Measurements from ENCODE around the gene OR52E4. TPM values are rescaled to one million over a fixed set of nuclear protein-coding genes. Genes with fewer than 3 reads are reported as not detected.

Gene OR52E4
- total and polyA plus RNA-seq, 8 donors = not detected

GRCh38 chr11:5846701-5847100 is 33.7 kb upstream of the OR52E4 start:
- no peak for DNase-seq
- H3K4me3 ChIP-seq = no peak overlapping the region
- no peak for TF ChIP-seq CTCF (IDR thresholded peaks at IDR 0.05)
- no peak overlapping the region for H3K27ac ChIP-seq
- H3K4me1 ChIP-seq = no peaks in the 10 kb centered on the region
- 46 to 57% methylated on average over 1 of the region's 1 CpG for WGBS, 2 donors
- no peak for FAIRE-seq
- H3K36me3 ChIP-seq = no peaks in the 10 kb centered on the region
- H3K9me3 ChIP-seq = no peaks in the 10 kb centered on the region
- no peaks in the 10 kb centered on the region for H3K27me3 ChIP-seq
- ATAC-seq = no peak
- intact Hi-C loops (cut with DNase I) = no loop called here

- Histone ChIP-seq H3K27ac (no peak overlapping the region), H3K4me3 (no peak overlapping the region), H3K9me3 (no peaks in the 10 kb centered on the region), H3K27me3 (no peaks in the 10 kb centered on the region), H3K4me1 (no peaks in the 10 kb centered on the region), H3K36me3 (no peaks in the 10 kb centered on the region)
- FAIRE-seq (no peak), ATAC-seq (no peak), DNase-seq (no peak)
- intact Hi-C loops (cut with DNase I) = no loop called here
- no peak for TF ChIP-seq CTCF (IDR thresholded peaks at IDR 0.05)
Observed at GRCh38 chr11:5847711-5848110, 32.7 kb upstream of the OR52E4 start.

- intact Hi-C loops (cut with DNase I) = no loop called here
- WGBS, 2 donors = 56 to 81% methylated on average over 1 of the region's 1 CpG
- ATAC-seq (no peak), DNase-seq (no peak), FAIRE-seq (no peak)
- no peaks in the 10 kb centered on the region for H3K36me3 ChIP-seq
- H3K27ac ChIP-seq = no peak overlapping the region
- no peaks in the 10 kb centered on the region for H3K9me3 ChIP-seq
- H3K4me1 ChIP-seq = no peaks in the 10 kb centered on the region
- H3K27me3 ChIP-seq = no peaks in the 10 kb centered on the region
- TF ChIP-seq CTCF (IDR thresholded peaks at IDR 0.05) = no peak
- H3K4me3 ChIP-seq = no peak overlapping the region
Observed at GRCh38 chr11:5851002-5851401, 29.4 kb upstream of the OR52E4 start.

GRCh38 chr11:5857590-5857989 is 22.8 kb upstream of the OR52E4 start, which contains the start of gene OR52E8:
TSS of gene OR52E8 (minus strand) at chr11:5857690. CDS start at chr11:5857690, 0 bp downstream.
- no peak for DNase-seq
- ATAC-seq = no peak
- intact Hi-C loops (cut with DNase I) = no loop called here
- Histone ChIP-seq H3K27me3 (no peaks in the 10 kb centered on the region), H3K4me1 (no peaks in the 10 kb centered on the region), H3K4me3 (no peak within 1 kb of the TSS), H3K27ac (no peak within 1 kb of the TSS), H3K9me3 (no peaks in the 10 kb centered on the region), H3K36me3 (no peaks in the 10 kb centered on the region)
- WGBS, 2 donors = 78 to 88% methylated on average over 3 of the region's 3 CpGs
- FAIRE-seq = no peak
- TF ChIP-seq CTCF (IDR thresholded peaks at IDR 0.05) = no peak

- no peak for TF ChIP-seq CTCF (IDR thresholded peaks at IDR 0.05)
- WGBS, 2 donors = 66 to 67% methylated on average over 2 of the region's 2 CpGs
- H3K27me3 ChIP-seq = no peaks in the 10 kb centered on the region
- no peaks in the 10 kb centered on the region for H3K9me3 ChIP-seq
- intact Hi-C loops (cut with DNase I) = no loop called here
- no peak overlapping the region for H3K27ac ChIP-seq
- no peak for FAIRE-seq
- DNase-seq = no peak
- no peaks in the 10 kb centered on the region for H3K4me1 ChIP-seq
- H3K4me3 ChIP-seq = no peak overlapping the region
- ATAC-seq = no peak
- H3K36me3 ChIP-seq = no peaks in the 10 kb centered on the region
Observed at GRCh38 chr11:5865826-5866225, 14.6 kb upstream of the OR52E4 start.

All from pancreas (tissue), 10 donors.